ENCODE measurements around the gene YPEL2. TPM values are rescaled to one million over a fixed set of nuclear protein-coding genes. Genes with fewer than 3 reads are reported as not detected.

YPEL2 gene
- total and polyA plus RNA-seq, 2 donors (not counting 3 experiments of a cell fraction or from before 2014, with no cell fraction given) = 36.5 to 66.8 TPM

GRCh38 chr17:59327121-59327980 lies 4.1 kb upstream of the YPEL2 start:
- intact Hi-C loops (cut with micrococcal nuclease) = loop anchor here (5.0 kb wide), 1 partner anchor 340 kb away; no protein-coding TSS in a partner anchor
- Histone ChIP-seq H3K27me3 (ENCODE audit: control insufficient read depth in 2 of 2, insufficient read depth in 2 of 2, low read length in 2 of 2) (no peaks in the 10 kb centered on the region), H3K27ac (ENCODE audit: insufficient read depth, low read depth, low read length) (peak overlapping the region; percentile 38), H3K4me3 (replicated peaks in 1 of 3; ENCODE audit: insufficient read depth in 1 of 3, low read depth in 1 of 3, low read length in 3 of 3) (no peak overlapping the region), H2AFZ (ENCODE audit: low read depth, low read length) (peak overlapping the region; percentile 36), H4K20me1 (replicated peaks; ENCODE audit: control insufficient read depth, extremely low read depth, insufficient read depth, low read length) (no peaks in the 10 kb centered on the region), H3K9me3 (replicated peaks; ENCODE audit: control insufficient read depth, insufficient read depth, low read length) (no peaks in the 10 kb centered on the region), H3K9ac (replicated peaks; ENCODE audit: extremely low read depth, insufficient read depth, low read length) (no peak overlapping the region), H3K9me1 (replicated peaks; ENCODE audit: control insufficient read depth, extremely low read depth, insufficient read depth, low read length) (no peaks in the 10 kb centered on the region), H3K4me2 (ENCODE audit: insufficient read depth, low read length) (no peak overlapping the region), H3K79me2 (ENCODE audit: control insufficient read depth, insufficient read depth, low read length) (peaks cover 4% of the 10 kb centered on the region), H3K4me1 (ENCODE audit: control insufficient read depth, extremely low read depth, insufficient read depth, low read length) (peaks cover 42% of the 10 kb centered on the region), H3K36me3 (ENCODE audit: control insufficient read depth in 2 of 2, extremely low read depth in 1 of 2, insufficient read depth in 2 of 2, low read length in 2 of 2) (no peaks in the 10 kb centered on the region)
- POLR2A ChIA-PET = no interaction called here
- DNase-seq (ENCODE audit: low read depth, low spot score) (peak; percentile 67), FAIRE-seq (peak; percentile 44)
- no TSS peak for BruUV-seq (replicated peaks)
- TF ChIP-seq MAX (IDR thresholded peaks at IDR 0.05; ENCODE audit: insufficient read depth, insufficient read length) = no peak
- TF ChIP-seq CTCF (IDR thresholded peaks at IDR 0.05; ENCODE audit: extremely low read depth in 1 of 2, insufficient read depth in 1 of 2, low read depth in 1 of 2, low read length in 2 of 2) = no peak
- no peak for TF ChIP-seq GATA2 (IDR thresholded peaks at IDR 0.05; ENCODE audit: insufficient read depth, insufficient read length, low read depth, low read length)
- TF ChIP-seq POLR2A (IDR thresholded peaks at IDR 0.05; ENCODE audit: low read depth, low read length) = no peak
- TF ChIP-seq EZH2 (IDR thresholded peaks at IDR 0.05; ENCODE audit: borderline replicate concordance, low read depth, low read length, severe bottlenecking) = no peak
- TF ChIP-seq POLR2AphosphoS5 (IDR thresholded peaks at IDR 0.05; ENCODE audit: insufficient read depth, low read depth, low read length) = no peak
- no peak for TF ChIP-seq FOS (IDR thresholded peaks at IDR 0.05; ENCODE audit: borderline replicate concordance, insufficient read depth, low read length)
- TF ChIP-seq MYC (IDR thresholded peaks at IDR 0.05; ENCODE audit: low read depth, low read length) = no peak
- TF ChIP-seq JUN (IDR thresholded peaks at IDR 0.05; ENCODE audit: borderline replicate concordance, insufficient read depth, insufficient read length, low read depth) = no peak
- dilution Hi-C loops (cut with MboI; ENCODE audit: extremely low pct_ligation_motif_present, low sequenced_read_pairs) = loop anchor here (25.0 kb wide), 1 partner anchor 110 kb away; no protein-coding TSS in a partner anchor
- CTCF ChIA-PET = interaction anchor here (1.0 to 4.5 kb wide), 3 partner anchors 16 to 114 kb away, joined by 3 to 147 read pairs (median 6); partner anchors contain the start of gene GDPD1
